Mucosa of descending colon (tissue), 3 donors: ENCODE data around the gene ADAM22. TPM values are rescaled to one million over a fixed set of nuclear protein-coding genes. Genes with fewer than 3 reads are reported as not detected.

Experiments used
- ATAC-seq: fragments of 200-7000 bp; cut with Tn5 transposase; one replicate; pipeline ENCODE4 v1.9.1; 2020; ENCODE audit warnings: mild to moderate bottlenecking, moderate library complexity
- DNase-seq, 3 donors: peaks; one replicate each; pipeline ENCODE4 v3.0.0-alpha.2; 2020
- H3K36me3 ChIP-seq: fragments of 200-600 bp; one replicate; pipeline ENCODE4 v1.8.0; 2021; ENCODE audit warnings: low read depth, mild to moderate bottlenecking
- H3K4me1 ChIP-seq: fragments of 200-600 bp; one replicate; pipeline ENCODE4 v1.8.0; 2021; ENCODE audit warnings: low read depth, mild to moderate bottlenecking
- H3K4me3 ChIP-seq: fragments of 200-600 bp; one replicate; pipeline ENCODE4 v1.8.0; 2021; ENCODE audit warnings: mild to moderate bottlenecking
- H3K9me3 ChIP-seq: fragments of 200-600 bp; one replicate; pipeline ENCODE4 v1.8.0; 2021; ENCODE audit warnings: mild to moderate bottlenecking
- CTCF ChIP-seq: fragments of 200-600 bp; IDR thresholded peaks from one replicate; pipeline ENCODE4 v1.8.0; 2022; ENCODE audit warnings: antibody characterized with exemption, mild to moderate bottlenecking
- intact Hi-C, 2 donors: fragments of 100-400 bp; cut with DNase I in 1 of 2; cut with micrococcal nuclease in 1 of 2; formaldehyde crosslinking; loops; one replicate each; pipeline versions ENCODE4 v1.11.0 to v1.11.1; 2022; cut with DNase I, micrococcal nuclease
- total RNA-seq, 3 donors: library from RNA; stranded (reverse); fragmentation: NEBNext Ultra II Directional in 2 of 3; extraction: Animal tissue kit (Norgen Biotek cat#: 25700) in 2 of 3; gene quantifications; one replicate each; pipeline versions ENCODE4 v1.2.1 to v1.2.4, GENCODE V29; 2021 to 2023
- donor health status: DM: no; HTN: no; CAD: no; lungs with moderate emphysema.
- donor health status: DM: no; HTN: no; CAD: no.
- donor health status: DM: no; HTN: yes; CAD: no.

The ADAM22 gene
- total RNA-seq, 3 donors from 2014 or later: 1.8 to 4.6 (median 3.7) TPM

GRCh38 chr7:88015309-88015708, 81.3 kb downstream of the ADAM22 start:
- no peak for TF ChIP-seq CTCF
- intact Hi-C loops: no loop called here
- Histone ChIP-seq H3K4me1 (no peaks in the 10 kb centered on the region), H3K36me3 (no peaks in the 10 kb centered on the region), H3K9me3 (no peaks in the 10 kb centered on the region), H3K4me3 (no peak overlapping the region)
- DNase-seq (no peak), ATAC-seq (no peak)

- DNase-seq (no peak), ATAC-seq (no peak)
- TF ChIP-seq CTCF: no peak
- Histone ChIP-seq H3K36me3 (no peaks in the 10 kb centered on the region), H3K4me3 (no peak overlapping the region), H3K9me3 (no peaks in the 10 kb centered on the region), H3K4me1 (no peaks in the 10 kb centered on the region)
- intact Hi-C loops: no loop called here
Observed at GRCh38 chr7:88018501-88018900, 84.5 kb downstream of the ADAM22 start.

GRCh38 chr7:88020953-88021665, 87.1 kb downstream of the ADAM22 start:
- intact Hi-C loops: no loop called here
- no peak for TF ChIP-seq CTCF
- peak; percentile 55 for ATAC-seq
- H3K36me3 ChIP-seq: no peaks in the 10 kb centered on the region
- H3K4me3 ChIP-seq: no peak overlapping the region
- DNase-seq: no peak
- no peaks in the 10 kb centered on the region for H3K4me1 ChIP-seq
- H3K9me3 ChIP-seq: no peaks in the 10 kb centered on the region

- H3K9me3 ChIP-seq: peaks cover 18% of the 10 kb centered on the region
- TF ChIP-seq CTCF: no peak
- no peak overlapping the region for H3K4me3 ChIP-seq
- intact Hi-C loops: no loop called here
- H3K4me1 ChIP-seq: no peaks in the 10 kb centered on the region
- ATAC-seq (no peak), DNase-seq (no peak)
- no peaks in the 10 kb centered on the region for H3K36me3 ChIP-seq
Observed at GRCh38 chr7:88027724-88028123, 93.7 kb downstream of the ADAM22 start.

- H3K36me3 ChIP-seq: no peaks in the 10 kb centered on the region
- H3K4me3 ChIP-seq: no peak overlapping the region
- no peak for ATAC-seq
- TF ChIP-seq CTCF: no peak
- intact Hi-C loops: no loop called here
- H3K9me3 ChIP-seq: peaks cover 18% of the 10 kb centered on the region
- no peaks in the 10 kb centered on the region for H3K4me1 ChIP-seq
- no peak for DNase-seq
Observed at GRCh38 chr7:88034083-88034695, 100.1 kb downstream of the ADAM22 start.
